GF-D8 (cell line): Measurements from ENCODE around the gene CFL2.
"Not testable (repeated sequence)": the region's sequence is repeated elsewhere in the genome, so short reads cannot be mapped to it uniquely, and the experiment has no call there.

Experiments used
- DNase-seq: peaks from one replicate; lab custom pipeline; 2025; lab: John Stamatoyannopoulos, UW

Gene CFL2

GRCh38 chr14:34711796-34712712, 2.3 kb downstream of the CFL2 start:
- DNase-seq = no peak

GRCh38 chr14:34711169-34711568, 3.2 kb downstream of the CFL2 start:
- DNase-seq = no peak

DNA sequence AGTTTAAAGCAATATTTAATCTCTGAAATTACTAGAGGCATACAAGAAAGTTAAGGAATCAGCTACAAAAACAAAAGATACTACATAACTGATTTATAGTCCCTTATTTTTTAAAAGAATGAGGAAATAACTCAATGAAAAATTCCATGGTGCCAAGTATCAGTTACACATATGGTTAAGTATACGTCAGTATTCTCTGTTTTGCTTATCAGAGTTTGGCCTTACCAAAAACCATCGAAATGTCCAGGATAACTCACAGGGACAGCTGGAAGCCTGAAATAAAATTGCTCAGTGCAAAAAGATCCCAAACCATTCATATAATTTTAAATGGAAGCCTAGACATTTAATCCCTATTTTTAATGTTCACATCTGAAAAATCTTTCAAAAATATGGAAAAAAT, 3.6 kb downstream of the CFL2 start:
- DNase-seq = no peak

GRCh38 chr14:34710006-34710405, 4.4 kb downstream of the CFL2 start:
- DNase-seq = no peak

- DNase-seq = no peak
Observed at GRCh38 chr14:34707722-34708121, 6.7 kb downstream of the CFL2 start.

GRCh38 chr14:34701808-34702207, 12.6 kb downstream of the CFL2 start:
- no peak for DNase-seq

- DNase-seq = no peak
Observed at GRCh38 chr14:34700622-34701130, 13.7 kb downstream of the CFL2 start.

- no peak for DNase-seq
Observed at GRCh38 chr14:34699873-34700621, 14.3 kb downstream of the CFL2 start.

DNA sequence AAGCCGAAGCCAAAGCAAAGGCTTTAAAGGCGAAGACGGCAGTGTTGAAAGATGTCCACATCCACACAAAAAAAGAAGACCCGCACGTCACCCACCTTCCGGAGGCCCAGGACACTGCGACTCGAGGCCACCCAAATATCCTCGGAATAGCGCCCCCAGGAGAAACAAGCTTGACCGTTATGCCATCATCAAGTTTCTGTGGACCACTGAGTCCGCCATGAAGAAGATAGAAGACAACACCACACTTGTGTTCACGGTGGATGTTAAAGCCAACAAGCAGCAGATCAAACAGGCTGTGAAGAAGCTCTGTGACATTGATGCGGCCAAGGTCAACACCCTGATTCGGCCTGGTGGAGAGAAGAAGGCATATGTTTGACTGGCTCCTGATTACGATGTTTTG, 20.2 kb downstream of the CFL2 start:
- DNase-seq = not testable (repeated sequence)

DNA sequence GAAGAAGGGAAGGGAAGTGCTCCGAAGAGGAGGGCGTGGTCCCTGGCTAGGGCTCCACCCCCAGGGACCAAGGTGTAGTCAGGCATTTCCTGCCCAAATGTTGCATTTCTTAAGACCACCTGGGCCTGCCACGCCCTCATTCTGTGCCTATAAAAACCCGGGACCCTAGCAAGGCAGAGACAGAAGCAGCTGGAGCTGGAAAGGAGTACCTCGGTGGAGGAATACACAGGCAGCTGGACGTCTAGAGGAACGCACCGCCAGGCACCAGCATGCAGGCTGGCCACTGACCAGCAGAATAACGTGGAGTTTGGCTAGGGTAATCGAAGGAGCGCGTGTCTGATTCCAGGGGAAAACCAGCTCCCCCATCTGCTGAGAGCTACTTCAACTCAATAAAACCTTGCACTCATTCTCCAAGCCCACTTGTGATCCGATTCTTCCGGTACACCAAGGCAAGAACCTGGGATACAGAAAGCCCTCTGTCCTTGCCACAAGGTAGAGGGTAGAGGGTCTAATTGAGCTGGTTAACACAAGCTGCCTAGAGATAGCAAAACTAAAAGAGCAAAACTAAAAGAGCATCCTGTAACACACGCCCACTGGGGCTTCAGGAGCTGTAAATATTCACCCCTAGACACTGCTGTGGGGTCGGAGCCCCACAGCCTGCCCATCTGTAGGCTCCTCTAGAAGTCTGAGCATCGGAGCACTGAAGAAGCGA, 21.0 kb downstream of the CFL2 start:
- DNase-seq = no peak

DNA sequence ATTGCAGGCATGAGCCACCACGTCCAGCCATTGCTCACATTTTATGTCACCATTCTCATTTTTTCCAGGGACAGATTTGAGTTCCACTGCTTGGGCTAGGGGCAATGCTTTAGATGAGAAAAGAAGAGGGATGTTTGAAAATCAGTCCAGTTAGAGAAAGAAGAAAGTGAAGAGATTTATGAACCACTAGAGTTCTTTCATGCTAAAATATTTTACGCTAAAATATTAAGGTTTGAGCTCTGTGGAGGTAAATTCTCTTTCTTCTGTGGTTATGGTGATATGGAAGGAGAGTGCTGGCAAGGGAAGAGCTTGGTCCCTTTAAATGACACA, 21.5 kb downstream of the CFL2 start:
- no peak for DNase-seq

GRCh38 chr14:34692348-34692747, 22.0 kb downstream of the CFL2 start:
- no peak for DNase-seq

DNA sequence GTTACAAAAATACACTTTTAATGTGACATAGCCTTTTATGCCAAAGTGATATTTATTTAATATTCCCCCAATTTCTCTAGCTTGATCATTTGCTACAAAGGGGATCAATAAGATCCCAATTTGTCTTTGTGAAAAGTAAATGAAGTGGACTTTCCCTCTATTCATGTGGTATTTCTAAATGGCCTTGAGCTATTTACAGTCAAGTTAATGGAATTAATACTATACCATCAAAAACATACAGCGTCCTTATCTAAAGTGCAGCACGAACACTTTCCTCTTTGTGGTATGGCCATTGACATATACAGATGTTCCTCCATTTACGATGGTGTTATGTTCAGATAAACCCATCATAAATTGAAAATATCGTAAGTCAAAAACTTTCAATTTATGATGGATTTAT, 23.2 kb downstream of the CFL2 start:
- DNase-seq = no peak

DNA sequence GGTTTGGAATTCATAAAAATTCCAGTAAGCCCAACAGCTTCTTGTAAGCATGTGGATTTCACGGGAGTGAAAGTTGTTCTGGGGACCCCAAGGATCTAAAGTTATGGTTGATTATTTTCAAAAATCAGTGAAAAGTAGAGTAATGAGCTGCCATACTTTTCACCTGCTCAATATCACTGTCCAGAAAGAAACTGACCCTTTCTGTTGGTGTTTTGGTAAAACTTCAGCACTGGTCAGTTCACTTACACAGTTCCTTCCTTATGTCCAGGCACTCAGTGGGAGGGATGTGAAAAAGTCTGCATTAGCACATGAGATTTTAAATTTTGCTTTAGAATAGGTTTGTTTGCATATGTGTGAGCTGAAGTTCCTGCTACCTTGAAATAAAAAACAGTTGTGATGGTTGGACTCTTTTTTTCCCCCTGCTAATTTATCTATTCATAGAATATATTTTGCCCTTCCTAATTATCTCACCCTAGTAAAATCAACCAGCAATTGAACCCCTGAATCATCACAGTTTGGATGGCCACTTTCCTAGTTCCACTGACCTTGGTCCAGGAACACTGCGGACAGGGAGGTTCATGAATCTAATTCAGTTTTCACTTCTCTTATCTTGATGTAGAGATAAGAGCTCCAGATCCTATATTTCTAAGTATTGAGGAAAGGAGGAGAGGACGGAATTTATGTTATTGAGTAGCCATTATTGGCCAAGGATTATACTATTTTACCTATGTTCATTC, 25.8 kb downstream of the CFL2 start:
- no peak for DNase-seq

DNA sequence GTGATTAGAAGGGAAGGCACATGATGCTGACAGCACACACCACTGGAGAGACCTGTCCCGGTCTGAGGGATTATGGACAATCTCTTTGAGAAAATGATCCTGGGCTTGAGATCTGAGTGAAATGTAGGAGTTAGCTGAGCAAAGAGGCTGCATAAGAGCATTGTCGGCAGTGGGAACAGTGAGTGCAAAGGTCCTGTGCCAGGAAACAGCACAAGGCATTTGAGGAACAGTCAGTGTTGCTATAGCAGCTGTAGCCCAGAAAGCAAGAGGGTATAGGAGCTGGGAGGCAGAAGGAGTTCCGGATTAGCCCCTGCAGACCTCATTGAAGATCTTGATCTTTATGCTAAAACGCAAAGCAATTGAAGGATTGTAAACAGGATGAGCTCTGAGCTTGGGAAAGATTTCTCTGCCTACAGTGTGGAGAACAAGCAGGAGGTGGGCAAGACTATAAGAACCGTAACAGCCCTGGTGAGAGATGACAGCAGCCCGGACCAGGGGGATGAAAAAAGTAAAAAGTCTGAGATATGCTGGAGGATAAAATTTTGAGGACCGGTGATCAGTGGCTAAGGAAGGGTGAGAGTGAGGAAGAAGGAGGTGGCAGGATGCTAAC, 28.5 kb downstream of the CFL2 start:
- DNase-seq = no peak

GRCh38 chr14:34684578-34684977, 29.8 kb downstream of the CFL2 start:
- peak; percentile 19 for DNase-seq

DNA sequence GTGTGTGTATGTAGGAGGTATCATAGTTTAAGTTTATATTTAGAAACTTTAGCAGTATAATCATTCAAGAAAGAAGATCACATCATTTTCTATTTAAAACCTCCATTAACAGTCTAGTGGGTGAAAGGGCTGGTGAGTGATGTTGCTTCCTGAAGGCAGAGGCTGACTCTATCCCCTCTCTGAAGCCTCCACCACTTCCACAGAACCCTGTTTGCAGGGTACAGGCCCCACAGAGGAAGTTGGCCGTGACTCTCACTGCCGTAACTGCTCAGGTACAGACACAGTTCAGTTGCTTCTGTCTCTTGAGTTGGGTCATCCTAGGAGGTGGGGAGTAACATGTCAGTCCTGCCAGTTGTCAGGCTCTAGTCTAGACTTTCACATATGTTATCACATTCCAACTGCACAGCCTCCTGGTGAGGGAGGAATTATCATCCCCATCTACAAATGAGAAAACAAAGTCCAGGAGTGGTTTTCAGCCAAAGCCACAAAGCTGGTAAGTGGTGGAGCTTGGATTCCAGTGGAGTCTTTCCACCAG, 31.5 kb downstream of the CFL2 start:
- no peak for DNase-seq

- DNase-seq = no peak
Observed at GRCh38 chr14:34680806-34681479, 33.5 kb downstream of the CFL2 start.

GRCh38 chr14:34678735-34679134, 35.7 kb downstream of the CFL2 start:
- no peak for DNase-seq

GRCh38 chr14:34678306-34678705, 36.1 kb downstream of the CFL2 start:
- DNase-seq = no peak
